OCI-M1 (cell line): ENCODE data around the gene PLA2G2E.
"Not testable (repeated sequence)": the region's sequence is repeated elsewhere in the genome, so short reads cannot be mapped to it uniquely, and the experiment has no call there.

Experiments
- DNase-seq: peaks from one replicate; lab custom pipeline; 2025; lab: John Stamatoyannopoulos, UW

PLA2G2E gene

DNA sequence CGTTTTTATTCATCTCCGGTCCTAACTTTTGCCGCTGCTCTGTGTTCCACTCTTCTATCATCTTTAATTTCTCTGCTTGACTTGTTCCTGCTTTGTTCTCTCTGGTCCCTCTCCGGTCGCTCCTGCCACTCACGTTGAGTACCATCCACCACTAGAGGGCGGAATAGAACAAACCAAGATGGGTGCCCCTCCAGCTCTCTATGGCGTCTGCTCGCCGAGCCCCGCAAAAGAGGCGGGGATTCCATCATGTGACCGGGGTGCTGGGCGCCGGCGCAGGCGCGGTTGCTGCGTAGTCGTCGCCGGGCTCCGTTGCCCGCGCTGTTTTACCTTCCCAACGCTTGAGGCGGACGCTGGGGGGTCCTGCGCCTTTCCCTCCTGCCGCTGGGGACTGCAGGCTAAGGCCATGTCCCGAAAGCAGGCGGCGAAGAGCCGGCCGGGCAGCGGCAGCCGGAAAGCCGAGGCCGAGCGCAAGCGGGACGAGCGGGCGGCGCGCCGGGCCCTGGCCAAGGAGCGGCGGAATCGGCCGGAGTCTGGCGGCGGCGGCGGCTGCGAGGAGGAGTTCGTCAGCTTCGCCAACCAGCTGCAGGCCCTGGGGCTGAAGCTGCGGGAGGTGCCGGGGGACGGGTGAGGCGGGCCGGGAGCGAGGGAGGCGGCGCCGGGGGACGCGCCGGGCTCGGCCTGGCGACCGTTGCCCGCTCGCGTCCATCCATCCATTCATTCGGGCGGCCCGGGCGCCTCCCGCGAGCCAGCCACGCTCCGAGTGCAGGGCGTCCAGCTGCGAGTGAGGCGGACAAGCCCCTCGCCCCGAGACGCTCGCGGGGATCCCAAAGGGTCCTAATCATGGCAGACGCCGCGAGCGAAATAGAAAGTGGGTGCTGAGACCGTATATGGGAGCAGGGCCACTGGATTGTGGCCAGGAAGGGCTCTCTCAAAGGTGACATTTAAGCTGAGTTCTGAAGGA lies 41.0 kb downstream of the PLA2G2E start, which contains the start of gene OTUD3:
Gene OTUD3 (plus strand): TSS at position 285 of the 961 bp plus-strand sequence. CDS start 119 bp downstream, at position 404.
- DNase-seq: peak; percentile 99

GRCh38 chr1:19880841-19881240 lies 42.6 kb downstream of the PLA2G2E start:
- not testable (repeated sequence) for DNase-seq

- DNase-seq: no peak
Measured at GRCh38 chr1:19879661-19880060, 43.8 kb downstream of the PLA2G2E start.

DNA sequence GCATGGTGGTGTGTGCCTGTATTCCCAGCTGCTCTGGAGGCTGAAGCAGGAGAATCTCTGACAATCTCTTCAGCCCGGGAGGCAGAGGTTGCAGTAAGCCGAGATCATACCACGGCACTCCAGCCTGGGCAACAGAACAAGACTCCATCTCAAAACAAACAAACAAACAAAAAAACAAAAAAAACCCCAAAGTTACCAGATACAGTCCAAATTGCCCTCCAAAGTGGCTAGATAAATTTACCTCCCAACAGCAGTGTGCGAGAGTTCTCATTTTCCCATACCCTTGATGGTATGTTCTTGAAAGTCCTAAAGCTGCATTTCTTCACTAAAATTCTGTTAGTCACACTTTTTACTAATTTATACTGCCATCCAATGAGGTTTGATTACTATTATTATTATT lies 44.2 kb downstream of the PLA2G2E start:
- DNase-seq: no peak

DNA sequence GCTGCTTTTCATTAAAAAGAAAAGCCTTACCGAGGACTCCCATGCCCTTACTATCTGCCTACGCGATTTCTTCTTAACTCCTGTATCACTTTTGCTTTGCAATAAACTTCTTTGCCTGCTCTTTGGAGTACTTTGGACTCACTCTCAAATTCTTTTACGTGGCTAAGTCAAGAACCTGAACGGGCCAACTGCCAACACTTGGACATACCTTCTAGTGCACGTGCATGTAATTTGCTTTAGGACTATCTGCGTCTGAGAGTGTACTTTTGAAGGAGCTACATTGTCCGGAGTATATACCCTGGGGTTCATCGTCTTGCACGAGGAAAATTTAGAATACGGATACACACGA lies 44.8 kb downstream of the PLA2G2E start:
- no peak for DNase-seq

- DNase-seq: peak; percentile 52
Measured at GRCh38 chr1:19877821-19878636, 45.4 kb downstream of the PLA2G2E start.

DNA sequence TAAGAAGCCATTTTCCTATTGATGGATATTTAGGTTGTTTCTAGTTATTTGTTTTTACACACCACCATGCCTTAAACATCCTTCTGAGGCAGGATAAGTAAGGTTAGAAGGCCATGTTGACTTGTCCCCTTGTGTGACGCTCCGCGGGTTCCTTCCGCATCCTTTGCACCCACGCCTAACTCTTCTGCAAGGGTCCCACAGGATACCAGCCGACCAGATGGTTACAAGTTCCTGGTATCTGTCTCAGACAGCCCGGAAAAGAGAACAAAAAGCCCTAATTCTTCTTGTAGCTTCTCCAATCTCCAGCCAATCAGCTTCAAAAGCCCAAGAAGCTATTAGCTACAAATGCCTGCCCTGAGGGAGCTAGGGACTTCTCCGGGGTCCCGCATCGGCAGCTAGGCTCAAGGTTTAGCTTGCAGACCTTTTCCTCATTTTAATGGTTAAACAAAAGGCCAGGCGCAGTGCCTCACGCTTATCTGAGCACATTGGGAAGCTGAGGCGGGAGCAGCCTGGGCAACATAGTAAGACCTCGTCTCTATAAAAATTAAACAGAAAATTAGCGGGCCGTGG lies 46.2 kb downstream of the PLA2G2E start:
- no peak for DNase-seq

- peak; percentile 19 for DNase-seq
Measured at GRCh38 chr1:19872190-19872589, 51.2 kb downstream of the PLA2G2E start.
